Muscle of leg (tissue), 11 donors: ENCODE measurements around the gene ZNF644. TPM values are rescaled to one million over a fixed set of nuclear protein-coding genes. Genes with fewer than 3 reads are reported as not detected.
"Not testable (repeated sequence)": the region's sequence is repeated elsewhere in the genome, so short reads cannot be mapped to it uniquely, and the experiment has no call there.

ENCODE experiments used
- DNase-seq: peaks from one replicate; pipeline ENCODE4 v3.0.0; 2013
- H3K27ac ChIP-seq: one replicate; pipeline ENCODE4 v1.5.1; 2013; ENCODE audit warnings: mild to moderate bottlenecking, low read length, control low read depth
- H3K27me3 ChIP-seq: one replicate; pipeline ENCODE4 v1.6.1; 2013; ENCODE audit warnings: low read length; ENCODE audit not compliant: control insufficient read depth, insufficient read depth
- H3K36me3 ChIP-seq: one replicate; pipeline ENCODE4 v1.6.1; 2013; ENCODE audit warnings: low read length; ENCODE audit not compliant: control insufficient read depth, insufficient read depth
- H3K4me1 ChIP-seq: one replicate; pipeline ENCODE4 v1.6.1; 2013; ENCODE audit warnings: low read length; ENCODE audit not compliant: control insufficient read depth, insufficient read depth
- H3K4me3 ChIP-seq: one replicate; pipeline ENCODE4 v1.5.1; 2013; ENCODE audit warnings: low read length, control low read depth
- H3K9me3 ChIP-seq: replicated peaks from 2 replicates; pipeline ENCODE4 v1.6.1; 2013; ENCODE audit warnings: low read depth, low read length; ENCODE audit not compliant: control insufficient read depth
- WGBS: methylation state at CpG from one replicate; pipeline ENCODE4 v1.1.5; 2013; ENCODE audit warnings: missing lambda C conversion rate; ENCODE audit not compliant: insufficient coverage; 5-methylcytosine and 5-hydroxymethylcytosine counted together
- polyA plus RNA-seq, 8 donors: library from polyadenylated mRNA; unstranded; fragments of 120-200 nt; gene quantifications; one replicate each; pipeline versions ENCODE4 v1.2.1 to v1.2.3, GENCODE V29; 2013; ENCODE audit warnings: inconsistent platforms in 1 of 8, low replicate concordance in 1 of 8; ENCODE audit not compliant: insufficient read length in 8 of 8, insufficient read depth in 1 of 8
- total RNA-seq: library from RNA; stranded (reverse); fragments of 120-200 nt; gene quantifications from one replicate; pipeline ENCODE4 v1.2.4, GENCODE V29; 2013

The ZNF644 gene
- total and polyA plus RNA-seq, 9 donors = 26.1 to 65.6 (median 38.0) TPM

DNA sequence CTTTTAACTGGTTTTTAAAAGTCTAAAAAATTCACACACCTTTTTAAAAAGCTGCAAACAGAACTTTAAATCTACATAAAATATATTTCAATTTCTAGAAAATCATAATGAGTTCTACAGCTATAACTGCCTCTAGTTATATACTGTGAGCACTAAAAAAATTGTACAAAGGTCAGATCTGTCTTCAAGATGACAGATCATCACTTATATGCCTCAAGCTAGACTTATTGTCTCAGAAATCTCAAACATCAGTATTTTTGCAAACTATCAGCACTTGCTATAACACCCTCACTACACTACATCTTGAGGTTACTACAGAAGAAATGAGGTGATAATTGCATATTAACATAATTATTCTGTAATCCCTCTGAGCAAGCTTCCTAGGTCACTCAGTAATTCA, 76.5 kb downstream of the ZNF644 start:
- DNase-seq = no peak
- peaks cover 3% of the 10 kb centered on the region for H3K36me3 ChIP-seq
- no peaks in the 10 kb centered on the region for H3K9me3 ChIP-seq
- H3K27ac ChIP-seq = no peak overlapping the region
- H3K4me3 ChIP-seq = no peak overlapping the region
- H3K4me1 ChIP-seq = no peaks in the 10 kb centered on the region
- H3K27me3 ChIP-seq = no peaks in the 10 kb centered on the region

DNA sequence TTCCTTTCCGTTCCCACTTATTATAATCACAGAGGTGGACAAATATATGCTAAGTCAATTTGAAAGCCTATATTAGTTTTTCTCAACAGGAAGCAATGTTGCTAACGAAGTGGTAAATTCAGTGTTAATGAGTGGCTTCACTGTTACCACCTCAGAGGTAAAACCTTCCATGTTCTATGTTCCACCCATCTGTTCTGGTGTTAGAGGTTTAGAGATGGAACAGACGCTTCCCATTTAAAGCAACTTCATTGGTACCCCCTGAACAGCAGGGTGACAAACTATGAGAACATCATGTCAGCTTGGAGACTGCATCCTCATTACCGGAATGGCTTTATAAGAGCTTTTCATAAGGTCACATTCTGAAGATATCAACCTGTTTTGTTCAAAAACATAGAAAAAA, 77.9 kb downstream of the ZNF644 start:
- no peaks in the 10 kb centered on the region for H3K27me3 ChIP-seq
- no peak for DNase-seq
- H3K9me3 ChIP-seq = no peaks in the 10 kb centered on the region
- peaks cover 7% of the 10 kb centered on the region for H3K36me3 ChIP-seq
- WGBS = 100% methylated on average over 1 of the region's 4 CpGs
- H3K4me1 ChIP-seq = no peaks in the 10 kb centered on the region
- H3K4me3 ChIP-seq = no peak overlapping the region
- H3K27ac ChIP-seq = no peak overlapping the region

DNA sequence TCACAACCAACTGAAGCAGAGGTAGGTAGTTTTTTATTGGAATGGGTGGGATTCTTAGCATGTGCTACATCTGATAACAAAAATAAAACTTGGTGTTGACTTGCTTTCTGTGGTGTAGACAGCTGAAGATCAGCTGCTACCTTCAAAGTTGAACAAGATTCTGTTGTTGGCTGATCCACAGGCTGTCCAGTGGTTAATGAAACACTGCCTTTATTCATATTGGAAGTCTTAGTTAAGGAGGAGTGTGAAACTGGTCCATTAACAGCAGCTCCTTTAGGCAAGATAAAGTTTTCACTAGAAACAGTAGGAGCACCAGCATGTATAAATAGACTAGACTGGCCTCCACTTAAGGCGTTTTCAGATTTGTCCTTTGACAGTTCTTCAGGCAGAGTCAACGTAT, 81.1 kb downstream of the ZNF644 start:
- H3K9me3 ChIP-seq = no peaks in the 10 kb centered on the region
- no peak overlapping the region for H3K4me3 ChIP-seq
- no peaks in the 10 kb centered on the region for H3K27me3 ChIP-seq
- peaks cover 13% of the 10 kb centered on the region for H3K36me3 ChIP-seq
- H3K27ac ChIP-seq = no peak overlapping the region
- peak; percentile 4 for DNase-seq
- no CpG with 5 or more reads among the region's 2 CpGs for WGBS
- H3K4me1 ChIP-seq = no peaks in the 10 kb centered on the region

DNA sequence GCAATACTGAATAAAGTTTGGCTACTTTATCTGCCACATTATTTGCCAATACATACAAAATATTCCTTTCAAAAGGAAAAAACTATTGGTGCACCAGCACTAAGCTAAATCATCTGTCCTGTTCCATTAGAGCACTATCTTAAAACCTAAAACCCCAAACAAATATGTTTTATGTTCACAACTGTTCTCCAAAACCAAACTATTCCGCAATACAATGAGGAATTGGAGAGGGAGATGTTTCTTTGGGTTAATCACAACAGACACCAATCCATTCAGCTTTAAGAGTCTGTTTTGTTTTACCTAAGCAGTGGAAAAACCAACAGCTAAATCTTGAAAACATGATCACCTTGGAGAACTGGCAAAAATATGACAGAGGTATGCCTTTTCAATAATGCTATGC, 85.1 kb downstream of the ZNF644 start:
- Histone ChIP-seq H3K9me3 (no peaks in the 10 kb centered on the region), H3K4me3 (no peak overlapping the region), H3K4me1 (no peaks in the 10 kb centered on the region), H3K36me3 (peaks cover 13% of the 10 kb centered on the region), H3K27ac (no peak overlapping the region), H3K27me3 (no peaks in the 10 kb centered on the region)
- WGBS = no CpG with 5 or more reads among the region's 1 CpG
- no peak for DNase-seq

DNA sequence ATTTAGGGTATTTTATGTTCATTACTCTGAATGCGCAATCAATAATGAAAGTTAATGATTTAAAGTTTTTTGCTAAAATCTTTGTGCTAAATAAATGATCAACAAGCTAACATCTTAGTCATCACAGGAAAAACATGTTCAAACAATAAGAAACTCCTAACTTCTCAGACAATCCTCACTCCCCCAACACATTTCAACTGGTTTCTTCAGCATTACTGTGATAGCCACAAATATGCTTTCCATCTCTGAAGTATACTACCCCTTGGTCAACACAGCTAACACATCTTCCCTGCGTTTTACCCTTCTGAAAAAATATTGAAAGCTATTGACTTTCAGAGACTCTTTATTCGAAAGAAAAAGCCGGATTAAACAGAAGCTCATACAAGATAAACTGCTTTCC, 85.8 kb downstream of the ZNF644 start:
- H3K27me3 ChIP-seq = no peaks in the 10 kb centered on the region
- H3K9me3 ChIP-seq = no peaks in the 10 kb centered on the region
- no peak for DNase-seq
- no peak overlapping the region for H3K27ac ChIP-seq
- H3K4me1 ChIP-seq = no peaks in the 10 kb centered on the region
- peaks cover 13% of the 10 kb centered on the region for H3K36me3 ChIP-seq
- 88% methylated on average over 3 of the region's 4 CpGs for WGBS
- no peak overlapping the region for H3K4me3 ChIP-seq

DNA sequence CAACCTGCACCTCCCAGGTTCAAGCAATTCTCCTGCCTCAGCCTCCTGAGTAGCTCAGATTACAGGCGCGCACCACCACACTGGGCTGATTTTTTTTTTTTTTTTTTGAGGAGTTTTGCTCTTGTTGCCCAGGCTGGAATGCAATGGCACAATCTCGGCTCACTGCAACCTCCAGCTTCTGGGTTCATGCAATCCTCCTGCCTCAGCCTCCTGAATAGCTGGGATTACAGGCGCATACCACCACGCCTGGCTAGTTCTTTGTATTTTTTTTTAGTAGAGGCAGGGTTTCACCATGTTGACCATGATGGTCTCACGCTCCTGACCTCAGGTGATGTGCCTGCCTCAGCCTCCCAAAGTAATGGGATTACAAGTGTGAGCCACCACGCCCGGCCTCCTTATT, 93.6 kb downstream of the ZNF644 start:
- H3K27me3 ChIP-seq, H3K4me1 ChIP-seq, H3K9me3 ChIP-seq, H3K4me3 ChIP-seq, H3K36me3 ChIP-seq, DNase-seq, H3K27ac ChIP-seq: not testable (repeated sequence)
- WGBS = 94% methylated on average over 5 of the region's 8 CpGs

DNA sequence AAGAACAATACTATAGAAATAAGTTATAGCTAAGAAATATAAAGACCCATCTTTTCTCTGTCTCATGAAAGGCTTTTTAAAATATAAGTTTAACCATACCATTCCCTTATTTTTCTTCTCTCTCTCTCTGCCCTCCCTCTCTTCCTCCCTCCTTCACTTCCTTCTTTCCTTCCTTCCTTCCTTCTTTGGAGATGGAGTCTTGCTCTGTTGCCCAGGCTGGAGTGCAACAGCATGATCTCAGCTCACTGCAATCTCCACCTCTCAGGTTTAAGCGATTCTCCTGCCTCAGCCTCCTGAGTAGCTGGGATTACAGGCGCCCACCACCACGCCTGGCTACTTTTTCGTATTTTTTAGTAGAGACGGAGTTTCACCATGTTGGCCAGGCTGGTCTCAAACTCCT, 94.2 kb downstream of the ZNF644 start:
- H3K9me3 ChIP-seq, DNase-seq, H3K27ac ChIP-seq, H3K4me3 ChIP-seq, H3K27me3 ChIP-seq, H3K36me3 ChIP-seq, H3K4me1 ChIP-seq: not testable (repeated sequence)
- WGBS = 94% methylated on average over 5 of the region's 5 CpGs

DNA sequence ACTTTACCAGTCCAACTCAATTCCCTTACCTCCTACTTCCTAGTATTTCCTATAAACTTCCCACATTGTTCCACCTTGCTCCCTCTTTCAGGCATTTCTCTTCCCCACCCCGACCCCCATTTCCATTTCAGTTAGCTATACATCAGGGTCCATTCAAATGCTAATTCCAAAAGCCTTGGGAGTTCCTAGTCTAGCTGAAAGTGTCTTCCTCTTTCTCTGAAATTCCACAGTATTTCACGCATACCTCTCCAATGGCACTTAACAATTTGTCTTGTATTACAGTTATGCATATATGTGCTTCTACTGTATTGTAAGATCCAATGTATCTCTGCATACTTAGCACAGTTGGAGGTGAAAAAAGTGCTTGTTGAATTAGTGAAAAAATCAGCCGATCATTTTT, 94.9 kb downstream of the ZNF644 start:
- Histone ChIP-seq H3K27me3 (no peaks in the 10 kb centered on the region), H3K27ac (no peak overlapping the region), H3K4me1 (no peaks in the 10 kb centered on the region), H3K36me3 (no peaks in the 10 kb centered on the region), H3K9me3 (no peaks in the 10 kb centered on the region), H3K4me3 (no peak overlapping the region)
- DNase-seq = no peak
- 9% methylated on average over 1 of the region's 3 CpGs for WGBS

DNA sequence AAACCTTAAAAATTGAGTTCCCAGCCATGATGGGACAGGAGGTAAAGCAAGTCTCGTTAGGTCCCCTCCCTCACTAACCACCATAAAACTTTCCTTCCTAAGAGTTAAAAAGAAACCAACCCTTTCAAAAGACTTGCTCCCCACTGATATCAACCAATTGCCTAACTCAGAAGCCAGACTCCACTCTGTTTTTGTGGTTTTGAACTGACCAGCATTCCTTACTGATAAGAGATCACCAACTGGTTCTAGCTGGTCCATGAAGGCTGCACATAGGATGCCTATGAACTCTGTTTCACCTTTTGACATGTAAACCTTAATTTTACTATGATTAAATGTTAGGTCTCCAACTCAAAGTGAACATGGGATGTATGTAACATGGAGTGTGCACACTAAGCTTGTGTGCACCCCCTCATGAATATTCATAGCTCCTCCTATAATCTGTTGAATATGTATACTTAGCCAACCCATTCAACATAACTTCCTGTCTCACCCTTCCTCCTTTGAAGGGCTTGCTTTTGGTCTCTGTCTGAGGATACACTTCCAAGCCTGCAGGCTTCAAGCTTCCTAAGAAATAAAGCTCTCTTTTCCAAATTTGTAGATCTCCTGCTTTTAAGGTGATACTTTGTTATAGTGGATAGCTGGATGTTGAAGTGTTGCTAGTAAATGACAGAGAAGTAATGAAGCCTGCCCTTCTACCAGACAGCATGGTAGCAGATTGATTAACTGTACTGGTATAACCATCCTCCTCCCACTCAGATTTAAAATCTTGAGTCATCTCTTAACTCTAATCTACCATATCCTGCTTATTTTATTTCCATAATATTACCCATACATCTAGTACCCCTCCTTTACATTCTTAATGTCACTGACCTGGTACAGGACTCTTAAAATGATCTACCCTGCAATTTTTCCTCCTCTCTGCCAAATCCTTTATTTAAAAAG, 95.6 kb downstream of the ZNF644 start:
- DNase-seq = no peak
- H3K4me1 ChIP-seq = no peaks in the 10 kb centered on the region
- H3K27me3 ChIP-seq = no peaks in the 10 kb centered on the region
- no CpG with 5 or more reads among the region's 1 CpG for WGBS
- H3K36me3 ChIP-seq = no peaks in the 10 kb centered on the region
- H3K27ac ChIP-seq = no peak overlapping the region
- H3K4me3 ChIP-seq = no peak overlapping the region
- no peaks in the 10 kb centered on the region for H3K9me3 ChIP-seq

DNA sequence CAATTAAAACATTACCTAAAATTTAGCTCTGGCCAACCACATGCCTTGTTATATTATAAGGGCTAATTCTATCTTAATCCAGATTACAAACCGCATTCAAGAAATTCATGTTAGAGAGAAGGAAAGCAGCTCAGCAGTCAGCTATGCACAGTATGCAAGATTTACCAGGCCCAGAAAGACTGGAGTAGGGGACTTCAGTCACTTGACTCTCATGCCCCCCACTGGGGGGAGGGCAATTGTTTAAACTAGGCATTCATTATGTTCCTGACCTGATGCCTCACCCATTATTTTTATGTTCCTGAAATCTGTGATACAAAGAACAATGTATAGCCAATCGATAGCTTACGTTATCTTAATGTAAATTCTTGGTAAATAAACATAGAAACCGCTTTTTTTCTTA, 96.9 kb downstream of the ZNF644 start:
- no peak overlapping the region for H3K27ac ChIP-seq
- H3K4me3 ChIP-seq = no peak overlapping the region
- no peak for DNase-seq
- no peaks in the 10 kb centered on the region for H3K36me3 ChIP-seq
- no peaks in the 10 kb centered on the region for H3K9me3 ChIP-seq
- WGBS = no CpG with 5 or more reads among the region's 4 CpGs
- no peaks in the 10 kb centered on the region for H3K4me1 ChIP-seq
- H3K27me3 ChIP-seq = no peaks in the 10 kb centered on the region

DNA sequence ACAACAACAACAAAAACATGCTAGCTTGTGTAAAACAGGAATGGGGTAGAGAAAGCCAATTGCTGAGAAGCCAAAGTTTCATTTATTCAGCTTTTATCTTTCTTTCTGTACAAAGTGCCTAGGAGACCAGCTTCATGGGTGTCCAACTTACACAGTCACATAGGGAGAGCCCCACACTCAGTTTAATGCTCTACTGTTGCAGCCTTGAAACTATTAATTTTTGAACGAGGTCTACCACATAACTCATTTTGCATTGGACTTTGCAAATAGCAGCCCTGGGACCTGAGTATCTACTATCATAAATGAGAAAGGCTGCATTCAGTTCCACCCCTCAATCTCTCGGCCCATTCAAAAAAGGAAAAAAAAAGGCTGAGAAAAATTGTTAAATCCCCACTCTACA, 98.8 kb downstream of the ZNF644 start:
- no peaks in the 10 kb centered on the region for H3K36me3 ChIP-seq
- no peak overlapping the region for H3K4me3 ChIP-seq
- no CpG with 5 or more reads among the region's 2 CpGs for WGBS
- H3K4me1 ChIP-seq = no peaks in the 10 kb centered on the region
- H3K27ac ChIP-seq = no peak overlapping the region
- no peaks in the 10 kb centered on the region for H3K9me3 ChIP-seq
- H3K27me3 ChIP-seq = no peaks in the 10 kb centered on the region
- DNase-seq = no peak
